HG03558 (cell line): ENCODE measurements around the gene NDUFB5.
"Not testable (repeated sequence)": the region's sequence is repeated elsewhere in the genome, so short reads cannot be mapped to it uniquely, and the experiment has no call there.

Experiments
- ATAC-seq: cut with Tn5 transposase; IDR thresholded peaks from one replicate; pipeline ENCODE4 v1.9.1; 2021; ENCODE audit warnings: moderate number of reproducible peaks; ENCODE audit not compliant: unreplicated experiment; ENCODE audit errors: extremely low read depth

The NDUFB5 gene

DNA sequence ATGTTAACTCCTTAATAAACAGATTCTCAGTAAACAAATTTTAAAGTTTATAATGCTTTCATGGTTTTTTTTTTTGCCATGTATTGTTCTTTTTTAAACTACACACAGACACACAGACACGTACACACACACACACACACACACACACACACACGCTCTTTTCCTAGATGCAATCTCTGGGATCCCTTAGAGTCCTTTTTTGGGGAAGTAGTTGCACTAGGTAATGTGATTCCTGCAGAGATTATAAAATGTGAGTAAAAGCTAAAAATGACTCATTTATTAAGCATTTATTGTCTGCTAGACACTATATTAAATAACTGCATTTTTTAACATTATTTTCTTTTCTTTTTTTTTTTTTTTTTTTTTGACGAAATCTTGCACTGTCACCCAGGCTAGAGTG is 19.9 kb downstream of the NDUFB5 start:
- no peak for ATAC-seq

DNA sequence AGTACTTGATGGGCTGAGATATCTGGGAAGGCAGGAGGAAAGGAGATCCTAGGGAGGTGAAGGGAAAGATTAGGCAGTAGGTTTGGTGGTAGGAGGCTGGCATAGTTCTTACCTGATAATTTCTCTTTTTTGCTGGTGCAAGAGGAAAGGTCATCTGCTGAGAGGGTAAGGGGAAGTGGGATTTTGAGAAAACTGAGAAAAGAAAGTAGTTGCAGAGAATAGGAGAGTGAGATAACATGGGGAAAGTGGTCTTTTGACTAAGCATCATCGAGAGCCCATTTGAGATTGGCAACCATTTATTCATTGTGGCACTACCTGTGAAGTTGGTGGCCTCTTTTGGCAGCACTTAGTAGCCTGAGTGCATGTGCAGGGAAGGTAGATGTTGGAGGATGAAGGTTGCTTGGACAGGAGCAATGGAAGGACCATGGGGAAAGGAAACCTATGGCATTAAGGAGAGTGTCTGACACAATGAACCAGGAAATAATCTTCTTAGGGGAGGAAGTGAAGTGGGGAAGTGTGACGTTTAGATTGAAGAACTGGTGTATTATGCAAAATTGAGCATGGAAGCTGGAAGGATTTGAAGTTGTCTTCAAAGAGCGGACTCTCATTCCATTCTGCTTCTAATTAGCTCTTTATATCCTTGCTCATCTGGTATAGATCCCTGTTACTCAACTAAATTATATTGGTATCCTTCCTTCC is 26.3 kb downstream of the NDUFB5 start:
- no peak for ATAC-seq

DNA sequence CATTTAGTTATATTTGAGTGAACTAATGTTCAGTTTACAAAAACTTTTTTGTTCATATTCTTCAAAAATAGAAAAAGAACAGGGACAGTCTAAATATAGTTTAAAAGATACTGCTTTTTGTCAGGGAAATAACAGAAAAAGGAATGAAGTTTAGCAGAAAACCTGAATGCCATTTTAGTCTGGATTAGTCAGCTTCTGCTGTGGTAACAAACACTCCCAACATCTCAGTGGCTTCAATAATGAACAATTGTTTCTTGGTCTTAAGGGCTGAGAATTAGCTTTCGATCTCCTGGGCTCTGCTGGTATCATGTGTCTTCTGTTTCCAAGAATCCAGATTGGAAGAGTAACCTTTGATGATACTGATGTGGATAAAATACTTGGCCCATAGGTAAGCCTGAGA is 35.9 kb downstream of the NDUFB5 start:
- ATAC-seq: no peak

DNA sequence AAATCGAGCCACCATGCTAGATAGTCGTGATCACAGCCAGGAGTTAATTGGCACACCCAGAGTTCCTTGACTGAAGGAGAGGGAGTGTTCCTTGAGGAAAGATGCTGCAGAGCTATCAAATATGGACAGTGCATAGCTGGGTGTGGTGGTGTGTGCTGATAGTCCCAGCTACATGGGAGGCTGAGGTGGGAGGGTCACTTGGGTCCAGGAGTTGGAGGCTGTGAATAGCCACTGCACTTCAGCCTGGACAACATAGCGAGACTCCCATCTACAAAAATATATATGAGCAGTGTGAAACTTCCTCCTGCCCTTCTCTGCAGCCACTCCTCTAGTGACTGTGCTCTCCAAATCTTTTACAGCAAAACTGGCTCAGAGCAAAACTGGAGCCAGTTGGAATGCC is 38.3 kb downstream of the NDUFB5 start:
- no peak for ATAC-seq

DNA sequence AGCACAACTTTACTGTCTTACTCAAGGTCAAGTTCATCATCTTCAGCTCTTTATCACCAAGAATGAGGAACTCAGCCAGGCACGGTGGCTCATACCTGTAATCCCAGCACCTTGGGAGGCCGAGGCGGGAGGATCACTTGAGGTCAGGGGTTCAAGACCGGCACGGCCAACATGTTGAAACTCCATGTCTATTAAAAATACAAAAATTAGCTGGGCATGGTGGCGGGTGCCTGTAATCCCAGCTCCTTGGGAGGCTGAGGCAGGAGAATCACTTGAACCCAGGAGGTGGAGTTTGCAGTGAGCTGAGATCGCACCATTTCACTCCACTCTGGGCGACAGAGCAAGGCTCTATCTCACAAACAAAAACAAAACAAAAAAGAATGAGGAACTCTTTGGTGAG is 39.2 kb downstream of the NDUFB5 start:
- ATAC-seq: not testable (repeated sequence)

DNA sequence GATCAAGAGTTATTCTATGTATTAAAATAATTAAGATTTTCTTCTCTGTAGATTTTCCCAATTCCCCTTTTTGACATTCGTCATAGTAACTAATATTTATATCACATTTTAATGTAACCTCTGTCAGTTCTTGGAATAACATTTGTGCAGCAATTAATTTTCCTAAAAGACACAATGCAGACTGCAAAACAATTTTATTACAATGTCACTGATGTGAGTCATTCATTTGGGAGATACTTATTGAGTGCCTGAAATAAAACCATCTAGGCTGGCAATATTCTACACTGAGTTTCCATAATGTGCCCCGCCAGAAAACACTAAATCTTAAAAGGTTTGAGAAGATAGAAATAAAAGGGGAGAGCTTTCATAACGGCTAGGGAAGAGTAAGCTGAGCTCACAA is 41.6 kb downstream of the NDUFB5 start:
- no peak for ATAC-seq

DNA sequence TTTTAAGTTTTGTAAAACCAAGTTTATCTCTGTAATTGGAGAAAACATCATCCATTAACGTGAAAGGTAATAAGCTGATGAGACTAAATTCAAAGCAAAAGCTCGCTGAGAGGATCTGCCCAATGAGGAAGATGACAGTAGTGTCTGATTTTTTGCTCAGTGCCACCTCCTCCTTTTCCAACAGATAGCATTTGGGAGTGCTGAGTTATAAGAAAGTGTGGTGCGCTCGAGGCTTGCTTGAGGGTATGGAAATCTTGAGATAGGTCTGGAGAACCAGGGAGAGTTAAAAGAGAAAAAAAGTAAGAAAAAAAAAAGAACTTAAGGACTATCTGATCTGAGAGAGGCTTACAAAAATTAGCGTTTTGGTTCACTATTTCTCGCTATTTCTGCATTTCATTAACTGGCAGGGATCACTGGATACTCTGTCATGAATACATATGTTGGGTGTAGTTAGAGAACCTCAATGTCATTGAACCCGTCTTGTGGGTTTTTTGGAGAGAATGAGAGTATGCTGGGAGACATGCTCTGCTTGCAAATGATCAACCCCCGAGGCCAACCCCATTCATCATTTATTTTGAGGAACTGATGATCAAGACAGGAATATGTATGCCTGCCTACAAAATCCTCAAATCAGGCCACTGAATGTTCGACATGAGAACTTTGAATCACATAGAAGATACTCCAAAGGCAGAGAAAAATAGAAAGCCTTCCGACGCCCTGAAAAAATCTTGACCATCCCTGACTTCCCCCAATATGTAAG is 47.3 kb downstream of the NDUFB5 start:
- ATAC-seq: no peak

DNA sequence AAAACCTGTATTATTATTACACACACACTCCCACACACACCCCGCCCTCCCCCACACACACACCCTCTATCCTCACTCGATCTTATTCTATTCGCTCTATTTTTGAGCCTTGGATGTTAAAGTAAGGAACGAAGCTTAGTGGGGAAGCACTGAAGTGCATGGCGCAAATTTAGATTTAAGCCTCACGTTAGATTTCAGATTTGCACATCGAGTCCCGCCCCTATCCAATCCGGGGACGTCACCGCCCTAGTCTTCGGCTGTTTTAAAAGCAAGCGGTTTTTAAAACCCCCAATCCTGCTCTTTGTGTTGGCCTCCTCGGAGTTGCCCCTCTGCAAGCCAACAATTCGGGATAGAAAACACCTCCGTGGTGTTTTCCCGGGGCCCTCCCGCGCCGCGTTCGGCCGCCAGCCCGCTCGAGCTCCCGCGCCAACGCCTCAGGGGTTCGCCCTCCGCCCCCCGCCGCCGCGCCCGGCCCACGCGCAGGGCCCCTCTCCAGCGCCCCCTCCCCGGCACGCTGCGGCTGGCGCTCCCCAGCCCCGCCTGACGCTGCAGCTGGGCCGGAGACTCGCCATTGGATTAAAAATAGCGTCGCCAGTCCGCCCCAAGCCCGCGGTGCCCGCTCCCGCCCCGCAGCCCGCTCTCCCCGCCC is 48.0 kb downstream of the NDUFB5 start, which contains the start of gene USP13:
Gene USP13 (plus strand): TSS at position 594 of the 649 bp plus-strand sequence. CDS start 186 bp downstream, outside the sequence.
- peak; percentile 31 for ATAC-seq

DNA sequence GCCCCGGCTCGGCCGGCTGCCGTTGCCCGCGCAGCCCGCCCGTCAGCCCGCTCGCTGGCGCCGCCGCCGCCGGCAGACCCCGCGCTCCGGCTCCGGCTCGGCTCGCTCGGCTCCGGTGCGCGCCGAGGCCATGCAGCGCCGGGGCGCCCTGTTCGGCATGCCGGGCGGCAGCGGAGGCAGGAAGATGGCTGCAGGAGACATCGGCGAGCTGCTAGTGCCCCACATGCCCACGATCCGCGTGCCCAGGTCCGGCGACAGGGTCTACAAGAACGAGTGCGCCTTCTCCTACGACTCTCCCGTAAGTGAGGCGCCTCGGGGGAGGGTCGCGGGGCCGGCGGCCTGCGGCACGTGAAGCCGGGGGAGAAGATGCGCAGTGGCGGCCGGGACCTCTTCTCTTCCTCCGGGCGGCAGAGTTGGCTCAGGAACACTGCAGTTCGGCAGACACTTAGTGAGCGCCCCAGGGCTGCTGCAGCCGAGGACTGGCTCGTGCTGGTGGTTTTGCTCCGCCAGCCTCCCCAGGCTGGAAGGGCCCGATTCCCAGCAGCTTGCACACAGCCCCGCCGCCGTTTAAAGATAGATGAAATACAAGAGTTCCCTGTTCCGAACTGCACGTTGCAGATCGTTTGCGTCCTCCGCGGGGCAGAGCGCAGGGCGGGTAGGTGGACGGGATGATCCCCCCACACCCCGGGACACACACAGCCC is 48.7 kb downstream of the NDUFB5 start:
- peak; percentile 43 for ATAC-seq

DNA sequence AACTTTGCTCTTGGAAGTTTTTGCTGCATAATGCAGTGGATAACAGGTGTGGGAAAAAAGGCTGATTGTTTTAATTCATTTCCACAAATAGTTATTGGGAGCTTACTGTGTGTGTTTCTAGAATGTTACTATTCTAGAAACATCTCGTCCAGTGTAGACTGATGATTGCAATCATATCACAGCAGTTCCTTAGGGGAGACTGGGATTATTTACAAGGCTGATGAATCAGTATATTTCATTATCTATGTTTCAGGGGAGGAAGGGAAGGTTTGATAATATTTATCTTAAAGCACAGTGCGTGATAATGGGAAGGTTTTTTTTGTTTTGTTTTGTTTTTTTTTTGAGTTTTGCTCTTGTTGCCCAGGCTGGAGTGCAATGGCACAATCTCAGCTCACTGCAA is 50.6 kb downstream of the NDUFB5 start:
- no peak for ATAC-seq

DNA sequence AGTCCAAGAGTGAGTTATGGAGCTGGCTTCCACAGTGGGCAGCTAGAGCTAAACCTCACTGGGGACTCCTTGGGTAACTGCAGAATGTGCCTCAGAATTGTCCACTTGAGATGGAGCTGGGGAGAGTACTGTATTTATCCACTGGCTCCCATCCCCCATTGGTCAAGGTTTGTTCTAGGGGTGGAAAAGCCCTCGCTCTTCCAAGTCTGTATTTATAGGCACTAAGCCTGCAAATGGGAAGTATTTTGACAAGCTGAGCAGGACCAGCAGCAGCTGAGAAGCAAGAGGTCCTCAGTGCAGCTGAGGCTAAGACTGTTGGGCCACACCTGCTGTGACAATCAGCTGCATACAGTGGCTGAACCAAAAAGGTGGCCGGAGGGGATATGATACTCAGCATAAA is 54.0 kb downstream of the NDUFB5 start:
- ATAC-seq: no peak

DNA sequence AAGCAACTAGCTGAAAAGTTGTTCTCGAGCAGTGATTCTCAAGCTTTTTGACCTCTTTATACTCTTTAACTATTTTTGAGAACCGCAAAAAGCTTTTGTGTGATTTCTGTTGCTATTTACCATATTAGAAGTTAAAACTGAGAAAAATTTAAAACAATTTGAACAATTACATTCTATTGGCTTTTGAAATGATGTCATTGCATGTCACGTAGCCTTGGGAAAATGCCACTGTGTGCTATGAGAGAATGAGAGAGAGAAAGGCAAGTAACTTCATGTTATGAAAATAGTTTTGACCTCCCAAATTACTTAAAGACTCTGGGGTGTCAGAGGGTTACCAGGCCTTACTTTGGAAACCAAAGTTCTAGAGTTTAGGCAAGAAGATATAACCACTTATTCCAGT is 56.3 kb downstream of the NDUFB5 start:
- ATAC-seq: no peak

DNA sequence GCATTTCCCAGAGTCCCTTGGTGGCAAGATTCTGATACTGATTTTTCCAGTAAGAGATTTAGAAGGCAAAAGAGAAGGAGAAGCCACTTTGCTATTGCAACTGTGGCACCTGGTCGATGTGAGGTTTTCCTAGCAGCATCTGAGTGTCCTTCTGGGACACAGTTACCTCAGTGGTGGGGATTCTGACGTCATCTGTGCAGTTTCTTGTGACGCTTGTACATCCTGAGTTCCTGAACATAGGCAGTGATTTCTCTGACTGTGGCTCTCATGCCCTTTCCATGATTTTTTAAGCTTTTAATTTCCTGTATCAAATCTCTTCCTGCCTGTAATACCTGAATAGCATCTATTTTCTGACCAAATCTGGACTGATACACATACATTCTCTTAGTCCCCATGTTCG is 57.2 kb downstream of the NDUFB5 start:
- ATAC-seq: no peak

DNA sequence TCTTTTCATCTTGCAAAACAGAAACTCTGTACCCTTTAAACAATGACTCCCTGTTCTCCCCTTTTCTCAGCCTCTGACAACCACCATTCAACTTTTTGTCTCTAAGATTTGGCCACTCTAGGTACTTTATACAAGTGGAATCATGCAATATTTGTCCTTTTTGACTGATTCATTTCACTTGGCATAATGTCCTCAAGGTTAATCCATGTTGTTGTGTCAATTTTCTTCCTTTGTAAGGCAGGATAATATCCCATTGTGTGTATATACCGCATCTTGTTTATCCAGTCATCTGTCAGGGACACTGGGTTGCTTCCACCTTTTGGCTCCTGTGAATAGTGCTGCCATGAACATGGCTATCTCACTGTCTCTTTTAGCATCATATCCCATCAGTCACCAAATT is 58.5 kb downstream of the NDUFB5 start:
- ATAC-seq: no peak

DNA sequence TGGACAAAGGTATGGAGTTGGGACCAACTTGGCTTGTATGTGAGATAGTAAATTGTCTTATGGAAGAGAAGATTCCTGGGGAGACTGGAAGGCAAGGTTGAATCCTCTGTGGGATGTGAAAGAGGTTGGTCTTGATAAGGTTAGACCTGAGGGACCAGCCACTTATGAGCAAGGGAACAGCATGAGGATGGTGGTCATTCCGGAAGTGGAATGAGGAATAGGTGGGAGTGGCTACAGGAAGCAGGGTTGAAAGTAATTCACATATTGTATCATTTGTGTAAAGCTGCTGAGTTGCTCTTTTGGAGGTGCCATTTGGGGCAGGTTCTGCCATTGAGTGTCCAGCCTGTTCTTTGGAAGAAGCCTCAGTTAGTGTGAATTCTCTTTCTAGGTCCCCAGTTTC is 61.4 kb downstream of the NDUFB5 start:
- ATAC-seq: no peak

DNA sequence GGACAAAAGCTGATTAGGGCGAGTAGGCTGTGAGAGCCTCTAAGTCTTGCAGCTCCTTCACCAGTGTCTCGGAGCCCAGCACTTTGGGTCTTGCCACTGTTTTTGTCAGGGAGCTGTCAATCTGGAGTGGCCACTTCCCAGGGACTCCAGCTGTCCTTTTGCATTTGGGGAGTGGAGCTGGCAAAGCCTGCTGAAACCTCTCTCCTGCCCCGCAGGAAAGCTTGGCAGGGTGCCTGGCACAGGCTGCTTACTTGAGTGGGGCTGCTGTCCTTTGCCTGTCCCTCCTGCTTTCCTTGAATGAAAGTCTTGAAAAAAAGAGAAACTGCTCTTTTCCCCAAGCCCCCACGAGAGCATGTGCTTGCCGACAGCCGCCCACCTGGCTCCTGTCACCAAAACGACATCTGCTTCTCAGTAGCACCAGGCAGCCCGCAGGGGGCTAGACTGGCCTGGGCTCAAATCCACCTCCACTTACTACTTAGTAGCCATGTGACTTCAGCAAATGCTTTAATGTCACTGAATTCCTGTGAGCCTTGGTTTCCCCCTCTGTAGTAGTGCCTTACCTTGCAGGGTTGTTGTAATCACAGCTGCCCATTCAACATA is 61.9 kb downstream of the NDUFB5 start:
- ATAC-seq: no peak

DNA sequence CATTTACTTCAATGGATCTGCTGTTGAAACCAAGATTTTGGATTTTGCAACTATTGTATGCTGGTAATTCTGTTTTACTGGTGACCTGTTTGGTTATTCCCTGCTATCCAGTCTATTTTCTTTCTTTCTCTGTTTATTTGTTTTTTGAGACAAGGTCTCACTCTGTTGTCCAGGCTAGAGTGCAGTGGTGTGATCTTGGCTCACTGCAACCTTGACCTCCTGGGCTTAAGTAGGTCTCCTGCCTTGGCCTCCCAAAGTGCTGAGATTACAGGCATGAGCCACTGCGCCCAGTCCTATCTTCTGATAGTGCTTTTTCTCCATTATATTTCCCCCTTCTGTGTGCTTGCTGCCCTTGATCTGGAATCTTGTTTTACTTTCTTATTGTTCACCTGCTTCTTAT is 63.8 kb downstream of the NDUFB5 start:
- no peak for ATAC-seq

DNA sequence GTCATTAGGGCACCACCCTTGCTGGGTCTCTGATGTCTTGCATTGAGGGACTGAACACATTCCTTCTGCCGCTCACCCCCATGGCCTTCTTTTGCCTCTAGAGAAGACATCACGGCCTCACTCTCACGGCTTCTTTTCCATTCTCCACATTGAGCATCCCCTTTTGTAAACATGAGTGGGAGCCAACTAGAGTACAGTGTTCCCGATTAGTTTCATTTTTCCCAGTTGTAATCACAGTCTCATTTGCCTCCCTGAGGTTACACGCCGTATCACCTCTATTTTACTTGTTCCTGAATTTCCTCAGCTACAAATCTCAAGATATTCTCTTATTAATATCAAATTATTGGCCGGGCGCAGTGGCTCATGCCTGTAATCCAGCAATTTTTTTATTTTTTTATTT is 65.7 kb downstream of the NDUFB5 start:
- no peak for ATAC-seq

DNA sequence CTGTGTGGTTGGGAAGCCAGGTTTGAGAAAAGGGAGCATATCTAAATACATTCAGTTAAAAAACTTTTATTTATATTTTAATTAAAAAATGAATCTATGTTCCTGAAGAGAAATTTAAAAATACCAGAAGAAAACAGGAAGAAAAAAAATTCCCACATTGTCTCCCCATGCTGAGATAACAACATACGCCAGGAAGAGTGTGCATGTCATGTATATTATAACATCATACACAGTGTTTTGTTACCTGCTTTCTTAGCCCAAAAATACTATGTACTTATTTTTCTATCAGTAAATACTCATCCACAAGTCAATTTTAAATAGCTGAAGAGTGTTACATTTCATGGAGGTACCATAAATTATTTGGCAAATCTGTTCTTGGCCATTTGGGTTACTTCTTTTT is 66.7 kb downstream of the NDUFB5 start:
- ATAC-seq: no peak

DNA sequence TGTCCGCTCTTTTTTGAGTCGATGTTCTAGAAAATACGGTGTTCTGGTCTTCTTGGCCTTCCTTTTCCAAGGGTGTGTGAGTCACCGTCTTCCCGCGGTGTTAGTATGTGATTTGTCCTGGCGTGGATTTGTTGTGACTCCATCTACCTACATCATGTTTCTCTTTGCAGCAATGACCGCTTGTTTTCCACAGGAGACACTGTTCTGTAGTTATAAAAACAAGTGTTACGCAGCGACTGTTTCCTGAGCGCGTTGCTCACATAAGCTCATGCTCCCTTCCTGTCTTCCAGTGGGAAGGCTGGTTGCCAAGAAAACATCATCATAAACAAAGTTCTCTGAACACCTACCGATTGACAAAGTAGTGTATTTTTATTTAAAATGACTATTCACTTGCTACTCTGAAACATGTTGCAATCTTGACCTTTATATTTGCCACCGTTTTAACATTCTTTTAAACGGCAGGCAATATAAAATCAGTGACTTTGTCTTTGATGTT is 67.2 kb downstream of the NDUFB5 start:
- no peak for ATAC-seq
